ENCODE measurements around the gene RNF146. TPM values are rescaled to one million over a fixed set of nuclear protein-coding genes. Genes with fewer than 3 reads are reported as not detected.
A peak's percentile ranks its signal among the peaks of the same experiment; 100 is the strongest.
"Not testable (repeated sequence)": the region's sequence is repeated elsewhere in the genome, so short reads cannot be mapped to it uniquely, and the experiment has no call there.

Gene RNF146, protein sequence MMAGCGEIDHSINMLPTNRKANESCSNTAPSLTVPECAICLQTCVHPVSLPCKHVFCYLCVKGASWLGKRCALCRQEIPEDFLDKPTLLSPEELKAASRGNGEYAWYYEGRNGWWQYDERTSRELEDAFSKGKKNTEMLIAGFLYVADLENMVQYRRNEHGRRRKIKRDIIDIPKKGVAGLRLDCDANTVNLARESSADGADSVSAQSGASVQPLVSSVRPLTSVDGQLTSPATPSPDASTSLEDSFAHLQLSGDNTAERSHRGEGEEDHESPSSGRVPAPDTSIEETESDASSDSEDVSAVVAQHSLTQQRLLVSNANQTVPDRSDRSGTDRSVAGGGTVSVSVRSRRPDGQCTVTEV
- total RNA-seq (2014; rRNA removed; shearing (Covaris generic)): 25.2 and 29.8 TPM in 2 replicates

DNA sequence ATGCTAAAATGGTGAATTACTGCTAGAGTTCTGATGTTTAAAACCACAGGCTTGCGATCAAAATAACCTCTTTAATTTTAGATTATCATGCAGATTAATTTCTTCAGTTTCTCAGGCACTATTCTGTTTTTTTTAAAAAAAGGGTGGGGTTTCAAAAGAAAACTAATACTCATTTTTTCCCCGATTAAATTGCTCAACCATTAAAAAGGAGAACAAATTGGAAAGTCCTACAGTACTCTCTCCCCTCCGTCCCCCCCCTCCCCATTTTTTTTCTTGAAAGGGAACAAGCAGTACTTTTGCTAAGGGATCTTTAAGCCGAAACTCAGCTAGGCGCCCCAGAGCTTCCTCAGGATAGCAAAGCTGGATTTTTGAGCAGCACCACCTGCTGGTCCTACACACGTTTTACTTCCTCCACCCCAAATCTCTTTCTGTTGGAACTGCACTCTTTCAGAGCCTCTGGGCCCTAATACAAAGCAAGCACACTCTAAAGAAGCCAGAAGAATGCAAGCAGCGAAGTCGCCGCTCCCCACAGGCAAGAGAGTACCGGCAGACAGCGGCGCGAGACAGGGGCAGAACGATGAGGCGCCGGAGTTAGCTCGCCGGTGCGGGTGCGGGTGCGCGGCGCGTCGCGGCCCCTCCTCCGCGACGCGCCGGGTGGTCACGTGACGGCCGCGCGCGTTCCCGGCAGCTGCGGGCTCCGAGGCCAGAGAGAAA is at the start of gene RNF146:
RNF146 (plus strand) TSS at position 687 of the 714 bp plus-strand sequence. CDS start 13,475 bp downstream, outside the sequence.
- peaks cover 8% of the 10 kb centered on the region; the same call in 1 of the 2 replicates for H3K4me1 ChIP-seq
- H3K36me3 ChIP-seq: no peaks in the 10 kb centered on the region
- peak within 1 kb of the TSS; percentile 98 for H3K4me3 ChIP-seq
- no peaks in the 10 kb centered on the region for H3K9me3 ChIP-seq (replicated peaks)
- H3K27me3 ChIP-seq: no peaks in the 10 kb centered on the region
- H3K27ac ChIP-seq: peak within 1 kb of the TSS; percentile 95
- peak; percentile 74 to 87 for DNase-seq

DNA sequence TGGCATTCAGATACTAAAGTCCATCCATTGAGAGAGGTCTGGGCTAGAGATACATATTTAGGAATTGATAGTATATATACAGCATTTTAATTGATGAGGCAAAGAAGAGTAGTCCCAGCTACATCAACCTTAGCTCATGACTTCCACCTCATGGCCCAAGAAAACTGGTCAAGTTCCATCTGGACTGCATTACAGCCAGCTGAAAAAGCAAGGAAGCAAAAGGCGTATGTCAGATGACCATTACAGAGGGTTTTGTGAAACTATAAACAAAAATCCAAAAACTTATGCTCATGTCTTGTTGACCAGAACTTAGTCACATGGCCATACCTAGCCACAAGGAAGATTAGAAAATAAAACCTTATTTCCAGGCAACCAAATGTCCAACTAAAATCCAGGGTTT is 46.8 kb upstream of the RNF146 start:
- H3K9me3 ChIP-seq (replicated peaks): no peaks in the 10 kb centered on the region
- H3K27ac ChIP-seq: no peak overlapping the region
- no peak overlapping the region for H3K4me3 ChIP-seq
- H3K27me3 ChIP-seq: no peaks in the 10 kb centered on the region
- DNase-seq: no peak
- H3K36me3 ChIP-seq: no peaks in the 10 kb centered on the region
- no peaks in the 10 kb centered on the region for H3K4me1 ChIP-seq

DNA sequence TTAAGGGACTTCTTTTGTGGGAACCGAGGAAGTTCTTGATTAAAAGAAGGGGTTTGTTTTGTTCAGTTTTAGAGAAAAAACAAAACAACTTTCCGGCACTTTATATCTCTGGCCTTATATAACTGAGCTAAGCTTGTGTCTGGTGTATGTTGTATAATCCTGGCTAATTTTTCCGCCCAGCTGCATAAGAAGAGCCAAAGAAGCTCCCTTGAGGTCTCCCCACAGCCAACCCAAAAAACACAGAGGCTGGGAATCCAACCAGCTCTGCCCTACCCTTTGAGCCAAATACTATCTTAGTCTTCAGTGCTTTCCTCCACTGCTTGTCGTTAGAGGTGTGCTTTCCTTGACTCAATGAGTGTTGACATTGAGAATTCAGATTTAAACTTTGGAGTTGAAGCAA is 45.5 kb upstream of the RNF146 start:
- Histone ChIP-seq H3K9me3 (replicated peaks) (no peaks in the 10 kb centered on the region), H3K4me1 (no peaks in the 10 kb centered on the region), H3K4me3 (no peak overlapping the region), H3K27ac (no peak overlapping the region), H3K27me3 (no peaks in the 10 kb centered on the region), H3K36me3 (no peaks in the 10 kb centered on the region)
- DNase-seq: no peak

DNA sequence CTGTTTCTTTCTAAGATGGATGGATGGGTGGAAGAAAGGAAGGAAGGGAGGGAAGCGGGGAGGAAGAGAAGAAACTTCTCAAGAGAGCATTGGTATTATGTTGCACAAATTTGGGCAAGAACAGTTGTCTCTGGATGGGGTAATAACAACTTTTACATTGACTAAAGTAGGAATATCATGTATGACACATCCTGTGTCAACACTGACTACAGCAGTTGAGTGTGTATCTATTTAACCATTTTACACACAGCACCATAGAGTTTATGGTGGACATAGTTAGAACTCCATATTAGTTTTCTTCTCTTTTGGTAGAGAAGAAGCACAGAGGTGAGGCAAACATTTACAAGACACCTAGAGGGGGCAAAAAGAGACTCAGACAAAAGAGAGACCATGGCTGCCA is 44.2 kb upstream of the RNF146 start:
- Histone ChIP-seq H3K27me3 (no peaks in the 10 kb centered on the region), H3K27ac (no peak overlapping the region), H3K9me3 (replicated peaks) (no peaks in the 10 kb centered on the region), H3K4me1 (no peaks in the 10 kb centered on the region), H3K36me3 (no peaks in the 10 kb centered on the region), H3K4me3 (no peak overlapping the region)
- DNase-seq: no peak

DNA sequence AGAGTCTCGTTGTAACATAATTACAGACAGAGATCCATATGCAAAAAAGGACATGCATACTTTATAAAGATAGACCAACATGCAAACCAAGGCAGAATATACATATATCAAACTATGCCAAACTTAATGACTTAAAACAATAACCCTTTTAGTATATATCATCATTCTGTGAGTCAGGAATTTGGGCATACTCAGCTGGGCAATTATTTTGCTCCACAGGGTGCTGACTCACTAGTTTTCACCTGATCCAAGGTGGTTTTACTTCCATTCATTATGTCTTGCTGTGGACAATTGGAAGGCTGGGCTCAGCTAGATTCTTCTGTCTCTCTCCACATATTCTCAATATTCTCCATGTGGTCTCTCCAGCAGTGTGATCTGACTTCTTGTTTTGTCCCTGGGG is 41.2 kb upstream of the RNF146 start:
- DNase-seq: no peak
- Histone ChIP-seq H3K27ac (no peak overlapping the region), H3K27me3 (no peaks in the 10 kb centered on the region), H3K4me1 (no peaks in the 10 kb centered on the region), H3K36me3 (no peaks in the 10 kb centered on the region), H3K9me3 (replicated peaks) (no peaks in the 10 kb centered on the region), H3K4me3 (no peak overlapping the region)

DNA sequence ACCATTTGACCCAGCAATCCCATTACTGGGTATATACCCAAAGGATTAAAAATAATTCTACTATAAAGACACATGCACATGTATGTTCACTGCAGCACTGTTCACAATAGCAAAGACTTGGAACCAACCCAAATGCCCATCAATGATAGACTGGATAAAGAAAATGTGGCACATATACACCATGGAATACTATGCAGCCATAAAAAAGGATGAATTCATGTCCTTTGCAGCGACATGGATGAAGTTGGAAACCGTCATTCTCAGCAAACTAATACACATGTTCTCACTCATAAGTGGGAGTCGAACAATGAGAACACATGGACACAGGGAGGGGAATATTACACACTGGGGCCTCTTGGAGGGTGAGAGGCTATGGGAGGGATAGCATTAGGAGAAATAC is 32.8 kb upstream of the RNF146 start:
- not testable (repeated sequence) for H3K4me1 ChIP-seq; H3K36me3 ChIP-seq; DNase-seq; H3K27me3 ChIP-seq; H3K27ac ChIP-seq; H3K9me3 ChIP-seq (replicated peaks); H3K4me3 ChIP-seq

DNA sequence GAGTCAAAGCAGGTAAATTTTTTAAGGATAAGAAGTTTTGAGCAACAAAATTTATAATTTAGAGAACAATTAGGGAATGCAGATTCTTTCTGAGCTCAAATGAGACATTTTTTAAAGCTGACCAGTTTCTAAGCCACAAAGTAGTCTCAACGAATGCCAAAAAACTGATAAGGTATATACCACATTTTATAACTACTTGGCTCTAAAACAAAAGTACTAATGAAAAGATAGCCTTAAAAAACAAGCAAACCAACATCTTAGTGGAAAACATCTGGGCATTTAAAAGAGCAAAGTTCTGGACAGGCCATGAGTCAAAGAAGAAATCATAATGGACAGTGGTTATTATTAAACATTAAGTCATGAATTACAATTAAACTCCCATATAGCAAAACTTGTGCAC is 23.2 kb upstream of the RNF146 start:
- no peaks in the 10 kb centered on the region for H3K36me3 ChIP-seq
- no peaks in the 10 kb centered on the region for H3K4me1 ChIP-seq
- no peak overlapping the region for H3K27ac ChIP-seq
- no peak for DNase-seq
- H3K9me3 ChIP-seq (replicated peaks): no peaks in the 10 kb centered on the region
- H3K27me3 ChIP-seq: no peaks in the 10 kb centered on the region; the same call in 1 of the 2 replicates
- H3K4me3 ChIP-seq: no peak overlapping the region

DNA sequence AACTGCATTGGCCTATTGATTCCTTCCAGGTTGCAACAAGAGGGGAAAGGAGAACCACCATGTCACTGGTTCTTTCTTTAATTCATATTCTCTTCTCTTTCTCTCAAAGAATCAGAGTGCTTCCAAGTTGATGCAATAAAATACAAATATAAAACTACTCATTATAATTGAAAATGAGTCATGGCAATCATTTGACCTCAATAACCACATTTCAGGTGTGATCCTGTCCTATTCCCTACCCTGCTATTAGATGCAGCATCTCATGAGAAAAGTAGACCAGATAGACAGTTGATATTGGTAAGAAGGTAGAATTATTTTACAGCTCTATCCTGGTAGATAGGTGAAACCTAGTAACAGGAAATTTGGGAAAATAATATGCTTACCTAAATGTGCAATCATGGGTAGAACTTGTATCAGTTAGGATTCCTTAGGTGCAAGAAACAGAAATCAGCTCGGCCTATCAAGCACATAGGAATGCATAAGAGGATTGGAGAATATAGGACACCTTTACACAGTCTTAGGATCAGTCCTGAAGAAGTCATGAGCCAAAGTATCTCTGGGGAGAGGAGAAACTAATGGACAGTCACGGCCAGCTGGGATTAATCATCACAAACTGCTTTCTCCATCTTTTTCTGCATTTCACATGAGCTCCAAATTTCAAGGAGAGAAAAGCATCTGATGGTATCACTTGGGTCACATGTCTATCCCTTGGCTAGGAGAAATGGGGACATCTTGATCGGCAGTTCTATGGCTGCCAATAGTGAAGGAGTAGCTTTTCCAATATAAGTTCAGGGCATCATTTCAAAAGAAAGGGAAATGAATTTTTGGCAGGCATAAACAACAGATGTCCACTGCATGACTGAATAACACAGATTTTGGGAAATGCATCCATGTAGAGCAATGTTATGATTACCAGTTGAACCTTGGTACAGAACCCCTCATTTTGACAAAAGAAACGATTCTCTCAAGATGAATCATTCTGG is 19.3 kb upstream of the RNF146 start:
- Histone ChIP-seq H3K36me3 (no peaks in the 10 kb centered on the region), H3K4me1 (no peaks in the 10 kb centered on the region), H3K9me3 (replicated peaks) (no peaks in the 10 kb centered on the region), H3K4me3 (no peak overlapping the region), H3K27ac (no peak overlapping the region), H3K27me3 (no peaks in the 10 kb centered on the region; the same call in 1 of the 2 replicates)
- DNase-seq: no peak

DNA sequence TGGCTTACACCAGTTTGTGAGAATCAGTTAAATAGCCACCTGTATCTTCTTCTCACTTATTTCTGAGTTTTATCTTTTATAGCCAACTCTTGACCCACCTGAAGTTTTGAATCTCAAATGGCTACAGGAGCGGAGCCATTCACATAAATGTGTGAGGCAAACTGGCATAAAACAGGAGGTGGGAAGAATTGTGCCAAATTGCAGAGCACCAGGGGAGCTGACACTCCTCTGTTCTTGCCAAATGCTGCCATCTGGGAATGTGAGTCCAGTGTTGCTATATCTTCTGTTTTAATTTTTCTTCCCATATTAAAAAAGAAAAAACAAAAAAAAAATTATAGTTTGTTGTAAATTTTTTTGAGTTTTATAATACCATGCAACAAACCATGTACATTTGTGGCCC is 17.0 kb upstream of the RNF146 start:
- Histone ChIP-seq H3K27me3 (no peaks in the 10 kb centered on the region; the same call in 1 of the 2 replicates), H3K4me3 (no peak overlapping the region), H3K36me3 (no peaks in the 10 kb centered on the region), H3K9me3 (replicated peaks) (no peaks in the 10 kb centered on the region), H3K27ac (no peak overlapping the region), H3K4me1 (no peaks in the 10 kb centered on the region)
- no peak for DNase-seq

DNA sequence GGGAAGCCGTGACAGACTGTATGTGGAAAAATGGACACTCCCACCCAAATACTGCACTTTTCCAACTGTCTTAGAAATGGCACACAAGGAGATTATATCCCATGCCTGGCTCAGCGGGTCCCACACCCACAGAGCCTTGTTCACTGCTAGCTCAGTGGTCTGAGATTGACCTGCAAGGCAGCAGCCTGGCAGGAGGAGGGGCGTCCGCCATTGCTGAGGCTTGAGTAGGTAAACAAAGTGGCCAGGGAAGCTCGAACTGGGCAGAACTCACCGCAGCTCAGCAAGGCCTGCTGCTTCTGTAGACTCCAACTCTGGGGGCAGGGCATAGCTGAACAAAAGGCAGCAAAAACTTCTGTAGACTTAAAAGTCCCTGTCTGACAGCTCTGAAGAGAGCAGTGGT is 11.4 kb upstream of the RNF146 start:
- DNase-seq: no peak
- H3K4me1 ChIP-seq: no peaks in the 10 kb centered on the region
- H3K4me3 ChIP-seq: no peak overlapping the region
- no peaks in the 10 kb centered on the region for H3K9me3 ChIP-seq (replicated peaks)
- no peaks in the 10 kb centered on the region for H3K36me3 ChIP-seq
- no peaks in the 10 kb centered on the region for H3K27me3 ChIP-seq
- H3K27ac ChIP-seq: no peak overlapping the region

DNA sequence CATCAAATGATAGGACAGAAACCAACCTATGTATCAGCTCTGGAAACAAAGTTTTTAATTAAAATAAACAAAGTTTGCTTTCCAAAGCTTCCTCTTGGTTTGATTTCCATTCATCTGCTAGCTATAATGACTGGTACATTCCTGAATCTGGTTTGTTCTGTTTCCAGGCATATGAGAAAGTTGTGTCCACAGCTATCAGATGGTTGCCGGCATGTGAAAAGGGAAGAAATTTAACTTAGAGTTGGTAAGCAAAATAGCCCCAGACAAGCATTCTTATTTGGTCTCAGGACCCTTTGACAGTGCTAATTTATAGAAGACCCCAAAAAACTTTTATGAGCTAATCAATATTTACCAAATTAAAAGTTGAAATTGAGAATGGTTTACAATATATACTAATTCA is 3.8 kb upstream of the RNF146 start:
- Histone ChIP-seq H3K4me3 (no peak overlapping the region), H3K36me3 (no peaks in the 10 kb centered on the region), H3K27ac (no peak overlapping the region), H3K27me3 (no peaks in the 10 kb centered on the region), H3K4me1 (no peaks in the 10 kb centered on the region), H3K9me3 (replicated peaks) (no peaks in the 10 kb centered on the region)
- no peak for DNase-seq

DNA sequence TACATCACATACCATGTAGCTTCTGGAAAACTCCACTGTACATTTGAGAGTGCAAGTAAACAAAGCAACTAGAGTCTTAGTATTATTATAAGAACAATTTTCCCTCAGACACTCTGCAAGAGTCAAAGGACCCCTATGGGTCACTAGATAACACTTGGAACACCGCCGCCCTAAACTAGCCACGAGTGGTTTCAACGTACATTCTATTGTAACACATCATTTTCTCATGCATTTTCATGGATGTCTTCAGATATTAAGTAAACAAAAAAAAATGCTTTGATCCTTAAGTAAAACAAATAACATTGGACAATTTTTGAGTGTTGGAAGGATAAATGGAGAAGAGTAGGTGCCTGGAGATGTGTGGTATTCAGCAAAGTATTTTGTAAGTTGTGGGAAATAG is 3.2 kb upstream of the RNF146 start:
- Histone ChIP-seq H3K27ac (no peak overlapping the region), H3K36me3 (no peaks in the 10 kb centered on the region), H3K4me1 (no peaks in the 10 kb centered on the region), H3K9me3 (replicated peaks) (no peaks in the 10 kb centered on the region), H3K27me3 (no peaks in the 10 kb centered on the region), H3K4me3 (no peak overlapping the region)
- DNase-seq: no peak

DNA sequence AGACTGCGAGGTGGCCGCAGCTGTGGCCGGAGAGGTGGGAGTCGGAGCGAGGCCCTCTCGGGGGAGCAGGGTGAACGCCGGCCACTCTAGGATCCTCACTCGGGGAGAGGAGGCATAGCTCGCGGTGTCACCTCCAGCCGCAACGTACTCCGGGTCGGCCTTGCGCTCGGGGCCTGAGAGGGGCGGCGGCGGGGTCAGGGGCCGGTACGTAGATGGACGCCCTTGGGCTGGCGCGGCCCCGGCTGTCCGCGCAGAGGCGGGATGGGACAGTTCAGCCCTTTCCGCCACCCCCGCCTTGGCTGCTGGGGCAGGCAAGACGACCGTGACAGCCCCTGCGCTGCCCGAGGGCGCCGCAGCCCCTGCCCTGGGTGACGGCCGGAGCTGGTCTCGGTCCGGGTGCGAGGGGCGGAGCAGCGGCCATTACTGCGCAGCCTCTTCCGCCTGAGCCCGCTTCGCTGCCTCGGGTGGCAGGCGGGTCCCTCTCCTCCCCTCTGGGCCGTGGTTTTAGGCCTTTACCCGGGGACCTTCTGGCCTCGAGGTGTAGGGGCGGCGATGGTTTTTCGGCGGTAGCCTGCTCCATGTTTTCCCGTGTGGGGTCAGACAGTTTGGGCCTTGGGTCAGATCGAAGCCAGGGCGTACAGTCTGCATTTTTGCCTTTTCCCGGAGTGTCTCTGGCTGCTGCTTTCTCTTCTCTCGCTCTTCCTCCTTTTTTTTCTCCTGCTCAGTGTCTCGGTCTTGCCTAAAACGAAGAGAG is 405 bp downstream of the RNF146 start:
- Histone ChIP-seq H3K27ac (peak overlapping the region; percentile 95), H3K9me3 (replicated peaks) (no peaks in the 10 kb centered on the region), H3K4me3 (peak overlapping the region; percentile 98), H3K4me1 (peaks cover 8% of the 10 kb centered on the region; the same call in 1 of the 2 replicates), H3K27me3 (no peaks in the 10 kb centered on the region), H3K36me3 (no peaks in the 10 kb centered on the region)
- peak; percentile 71 to 77 for DNase-seq
